ENCODE measurements around the gene PCSK6. TPM values are rescaled to one million over a fixed set of nuclear protein-coding genes. Genes with fewer than 3 reads are reported as not detected.

PCSK6 gene
- total RNA-seq, 1 experiment from 2014 or later = 10.6 TPM

GRCh38 chr15:101411581-101411980 is 77.9 kb downstream of the PCSK6 start:
- TF ChIP-seq CTCF (IDR thresholded peaks at IDR 0.05) = no peak
- TF ChIP-seq POLR2AphosphoS5 (IDR thresholded peaks at IDR 0.05; ENCODE audit: low read depth, low read length) = no peak
- no peak for TF ChIP-seq TCF7L2 (IDR thresholded peaks at IDR 0.05; ENCODE audit: low read depth, low read length)
- TF ChIP-seq, protein P1, sequence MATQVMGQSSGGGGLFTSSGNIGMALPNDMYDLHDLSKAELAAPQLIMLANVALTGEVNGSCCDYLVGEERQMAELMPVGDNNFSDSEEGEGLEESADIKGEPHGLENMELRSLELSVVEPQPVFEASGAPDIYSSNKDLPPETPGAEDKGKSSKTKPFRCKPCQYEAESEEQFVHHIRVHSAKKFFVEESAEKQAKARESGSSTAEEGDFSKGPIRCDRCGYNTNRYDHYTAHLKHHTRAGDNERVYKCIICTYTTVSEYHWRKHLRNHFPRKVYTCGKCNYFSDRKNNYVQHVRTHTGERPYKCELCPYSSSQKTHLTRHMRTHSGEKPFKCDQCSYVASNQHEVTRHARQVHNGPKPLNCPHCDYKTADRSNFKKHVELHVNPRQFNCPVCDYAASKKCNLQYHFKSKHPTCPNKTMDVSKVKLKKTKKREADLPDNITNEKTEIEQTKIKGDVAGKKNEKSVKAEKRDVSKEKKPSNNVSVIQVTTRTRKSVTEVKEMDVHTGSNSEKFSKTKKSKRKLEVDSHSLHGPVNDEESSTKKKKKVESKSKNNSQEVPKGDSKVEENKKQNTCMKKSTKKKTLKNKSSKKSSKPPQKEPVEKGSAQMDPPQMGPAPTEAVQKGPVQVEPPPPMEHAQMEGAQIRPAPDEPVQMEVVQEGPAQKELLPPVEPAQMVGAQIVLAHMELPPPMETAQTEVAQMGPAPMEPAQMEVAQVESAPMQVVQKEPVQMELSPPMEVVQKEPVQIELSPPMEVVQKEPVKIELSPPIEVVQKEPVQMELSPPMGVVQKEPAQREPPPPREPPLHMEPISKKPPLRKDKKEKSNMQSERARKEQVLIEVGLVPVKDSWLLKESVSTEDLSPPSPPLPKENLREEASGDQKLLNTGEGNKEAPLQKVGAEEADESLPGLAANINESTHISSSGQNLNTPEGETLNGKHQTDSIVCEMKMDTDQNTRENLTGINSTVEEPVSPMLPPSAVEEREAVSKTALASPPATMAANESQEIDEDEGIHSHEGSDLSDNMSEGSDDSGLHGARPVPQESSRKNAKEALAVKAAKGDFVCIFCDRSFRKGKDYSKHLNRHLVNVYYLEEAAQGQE (IDR thresholded peaks at IDR 0.05; ENCODE audit: insufficient read depth in 1 of 2, low read depth in 2 of 2, low read length in 1 of 2) = no peak
- TF ChIP-seq SIN3A (IDR thresholded peaks at IDR 0.05; ENCODE audit: borderline replicate concordance, insufficient read depth, low read depth, low read length) = no peak
- no TSS peak for BruUV-seq (replicated peaks)
- no peaks in the 10 kb centered on the region for H3K4me1 ChIP-seq (ENCODE audit: control insufficient read depth, insufficient read depth, low read length)
- no peaks in the 10 kb centered on the region for H3K9me3 ChIP-seq (ENCODE audit: control insufficient read depth, insufficient read depth, low read depth, low read length)
- no peak for DNase-seq (ENCODE audit: low read depth, low spot score)
- no peak overlapping the region for H3K4me3 ChIP-seq (ENCODE audit: low read depth in 2 of 2, low read length in 2 of 2)
- ChIA-PET CTCF (no interaction called here), POLR2A (no interaction called here)
- intact Hi-C loops (cut with micrococcal nuclease; ENCODE audit: unreplicated experiment) = no loop called here
- no peak for ATAC-seq
- H3K36me3 ChIP-seq (ENCODE audit: control insufficient read depth, insufficient read depth, low read length) = no peaks in the 10 kb centered on the region
- in situ Hi-C loops (cut with HindIII; ENCODE audit: low pct_unique_long_range_greater_than_20kb, low sequenced_read_pairs) = no loop called here
- H3K27ac ChIP-seq (ENCODE audit: low read length) = no peak overlapping the region
- H3K27me3 ChIP-seq (ENCODE audit: control insufficient read depth, insufficient read depth, low read length) = no peaks in the 10 kb centered on the region

- in situ Hi-C loops (cut with HindIII; ENCODE audit: low pct_unique_long_range_greater_than_20kb, low sequenced_read_pairs) = no loop called here
- no TSS peak for BruUV-seq (replicated peaks)
- no peaks in the 10 kb centered on the region for H3K27me3 ChIP-seq (ENCODE audit: control insufficient read depth, insufficient read depth, low read length)
- no peak overlapping the region for H3K27ac ChIP-seq (ENCODE audit: low read length)
- no peaks in the 10 kb centered on the region for H3K4me1 ChIP-seq (ENCODE audit: control insufficient read depth, insufficient read depth, low read length)
- intact Hi-C loops (cut with micrococcal nuclease; ENCODE audit: unreplicated experiment) = no loop called here
- no peak for DNase-seq (ENCODE audit: low read depth, low spot score)
- TF ChIP-seq TCF7L2 (IDR thresholded peaks at IDR 0.05; ENCODE audit: low read depth, low read length) (no peak), POLR2AphosphoS5 (IDR thresholded peaks at IDR 0.05; ENCODE audit: low read depth, low read length) (no peak), CTCF (IDR thresholded peaks at IDR 0.05) (no peak), SIN3A (IDR thresholded peaks at IDR 0.05; ENCODE audit: borderline replicate concordance, insufficient read depth, low read depth, low read length) (no peak)
- TF ChIP-seq, protein P1 (IDR thresholded peaks at IDR 0.05; ENCODE audit: insufficient read depth in 1 of 2, low read depth in 2 of 2, low read length in 1 of 2) = no peak
- CTCF ChIA-PET = no interaction called here
- no peaks in the 10 kb centered on the region for H3K9me3 ChIP-seq (ENCODE audit: control insufficient read depth, insufficient read depth, low read depth, low read length)
- no peak overlapping the region for H3K4me3 ChIP-seq (ENCODE audit: low read depth in 2 of 2, low read length in 2 of 2)
- no peak for ATAC-seq
- POLR2A ChIA-PET = no interaction called here
- no peaks in the 10 kb centered on the region for H3K36me3 ChIP-seq (ENCODE audit: control insufficient read depth, insufficient read depth, low read length)
Observed at GRCh38 chr15:101411085-101411484, 78.4 kb downstream of the PCSK6 start.

Data from Panc1 (cell line).